Ramos (cell line): ENCODE measurements around the gene TNFAIP8L3.

Source experiments
- in situ Hi-C: fragments of 300-500 bp; cut with MboI; formaldehyde crosslinking; loops from one replicate; pipeline ENCODE4 v1.14.3; 2022; ENCODE audit warnings: low sequenced_read_pairs; ENCODE audit not compliant: unreplicated experiment

Gene TNFAIP8L3

GRCh38 chr15:51092480-51093040 is 2.1 kb downstream of the TNFAIP8L3 start:
- in situ Hi-C loops, result no loop called here

- in situ Hi-C loops, result no loop called here
These were observed 4.0 kb downstream of the TNFAIP8L3 start for GRCh38 chr15:51090753-51091152.

- in situ Hi-C loops, result no loop called here
These were observed 4.8 kb downstream of the TNFAIP8L3 start for GRCh38 chr15:51089699-51090453.

- in situ Hi-C loops, result no loop called here
These were observed 5.7 kb downstream of the TNFAIP8L3 start for GRCh38 chr15:51089041-51089440.

- in situ Hi-C loops, result no loop called here
These were observed 6.1 kb downstream of the TNFAIP8L3 start for GRCh38 chr15:51088585-51088984.

DNA sequence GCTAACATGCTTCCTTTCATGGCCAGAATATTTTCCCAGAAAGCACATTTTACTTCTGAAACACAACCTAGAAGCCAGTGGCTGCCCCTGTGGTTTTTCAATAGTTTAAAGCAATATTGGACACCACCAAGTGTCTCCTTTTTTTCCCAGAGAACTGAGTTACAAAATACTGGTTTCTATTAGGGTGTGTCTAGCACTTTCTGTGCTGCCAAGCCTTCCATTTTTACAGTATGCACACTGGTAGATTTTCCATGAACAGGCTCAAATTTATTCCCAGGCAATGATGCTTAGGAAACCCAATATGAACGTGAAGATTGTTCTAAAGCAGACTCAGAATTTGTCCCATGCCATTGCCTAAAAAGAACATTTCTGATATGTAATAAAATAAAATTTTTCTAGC is 7.2 kb downstream of the TNFAIP8L3 start:
- in situ Hi-C loops, result no loop called here

GRCh38 chr15:51086409-51086808 is 8.3 kb downstream of the TNFAIP8L3 start:
- in situ Hi-C loops, result no loop called here

- in situ Hi-C loops, result no loop called here
These were observed 8.9 kb downstream of the TNFAIP8L3 start for GRCh38 chr15:51085764-51086163.

- in situ Hi-C loops, result no loop called here
These were observed 11.0 kb downstream of the TNFAIP8L3 start for GRCh38 chr15:51083641-51084166.

- in situ Hi-C loops, result no loop called here
These were observed 12.5 kb downstream of the TNFAIP8L3 start for GRCh38 chr15:51082246-51082645.

GRCh38 chr15:51080286-51080685 is 14.4 kb downstream of the TNFAIP8L3 start:
- in situ Hi-C loops, result no loop called here

DNA sequence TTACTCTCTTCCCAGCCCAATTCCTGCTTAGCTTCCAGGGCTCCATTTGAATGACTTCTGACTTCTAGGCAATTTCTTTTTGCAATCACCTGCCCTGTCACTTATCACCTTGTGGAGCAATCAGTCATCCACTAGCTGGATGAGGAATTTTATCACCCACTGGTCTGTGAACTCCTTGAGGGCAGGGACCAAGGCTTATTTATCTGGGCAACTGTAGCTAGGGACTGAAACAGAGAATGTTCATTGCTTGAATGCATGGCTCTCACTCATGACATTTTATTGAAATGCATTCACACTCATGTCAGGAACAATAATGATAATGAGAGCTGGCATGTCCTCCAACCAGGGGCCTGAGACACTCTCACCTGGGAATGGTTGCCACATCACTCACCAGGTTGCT is 15.5 kb downstream of the TNFAIP8L3 start:
- in situ Hi-C loops, result no loop called here

DNA sequence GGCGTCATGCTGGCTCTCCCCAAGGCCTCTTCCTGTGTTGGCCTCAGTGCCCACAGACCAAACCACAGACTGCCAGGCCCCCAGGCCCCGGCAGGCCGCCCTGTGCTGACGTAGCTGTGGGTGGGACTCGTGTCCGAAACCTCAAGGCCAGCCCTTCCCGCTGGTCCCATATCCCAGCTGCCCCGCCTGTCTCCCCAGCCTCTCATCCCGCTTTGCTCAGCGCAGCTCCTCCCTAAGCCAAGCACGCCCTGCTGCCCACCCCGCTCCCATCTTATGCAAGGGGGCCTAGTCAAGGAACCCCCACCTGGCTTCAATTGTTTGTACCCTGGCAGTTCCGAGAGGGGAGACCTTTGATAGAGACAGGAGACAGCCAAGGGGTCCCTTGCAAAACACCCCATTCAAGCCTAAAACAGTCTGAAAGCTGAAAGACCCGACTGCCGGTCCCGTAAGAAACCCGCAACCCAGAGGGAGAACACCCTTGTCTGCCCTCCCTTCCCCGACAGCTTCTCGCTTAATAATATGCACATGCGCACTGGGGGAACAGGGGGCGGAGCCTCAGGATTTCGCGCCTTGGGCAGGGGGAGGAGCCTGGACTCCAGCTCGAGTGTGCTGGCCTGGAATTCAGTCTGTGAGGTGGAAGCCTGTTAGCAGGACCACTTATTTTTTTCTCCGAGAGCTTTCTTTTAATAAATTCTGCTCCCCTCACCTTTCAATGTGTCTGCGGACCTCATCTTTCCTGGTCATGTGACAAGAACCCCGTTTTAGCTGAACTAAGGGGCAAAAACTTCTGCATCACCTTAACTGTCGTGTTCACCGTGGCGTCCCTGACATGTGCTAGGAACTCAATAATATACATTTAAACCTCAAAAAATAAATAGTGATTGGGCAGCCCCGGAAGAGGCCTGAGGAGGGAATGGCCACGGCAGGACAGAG is 17.2 kb downstream of the TNFAIP8L3 start:
- in situ Hi-C loops, result no loop called here

- in situ Hi-C loops, result no loop called here
These were observed 18.0 kb downstream of the TNFAIP8L3 start for GRCh38 chr15:51076524-51077220.

- in situ Hi-C loops, result no loop called here
These were observed 18.7 kb downstream of the TNFAIP8L3 start for GRCh38 chr15:51075826-51076523.

DNA sequence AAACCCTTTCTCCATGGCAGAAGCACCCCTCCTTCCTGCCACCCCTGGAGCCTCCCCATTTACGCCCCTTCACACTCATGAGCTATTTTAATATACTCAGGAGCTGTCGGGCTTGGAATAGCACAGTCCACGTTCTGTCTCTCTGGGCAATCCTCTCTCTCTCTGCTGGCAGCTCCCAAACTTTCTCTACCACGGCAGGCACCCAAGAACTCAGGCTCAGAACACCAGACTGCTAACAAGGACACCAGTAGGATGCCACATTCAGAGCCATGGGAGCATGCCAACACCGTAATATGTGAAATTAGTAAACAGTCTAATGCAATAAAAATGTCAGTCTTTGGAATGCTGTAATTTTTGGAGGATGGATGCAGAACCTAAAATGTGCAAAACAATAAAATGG is 19.3 kb downstream of the TNFAIP8L3 start:
- in situ Hi-C loops, result no loop called here

DNA sequence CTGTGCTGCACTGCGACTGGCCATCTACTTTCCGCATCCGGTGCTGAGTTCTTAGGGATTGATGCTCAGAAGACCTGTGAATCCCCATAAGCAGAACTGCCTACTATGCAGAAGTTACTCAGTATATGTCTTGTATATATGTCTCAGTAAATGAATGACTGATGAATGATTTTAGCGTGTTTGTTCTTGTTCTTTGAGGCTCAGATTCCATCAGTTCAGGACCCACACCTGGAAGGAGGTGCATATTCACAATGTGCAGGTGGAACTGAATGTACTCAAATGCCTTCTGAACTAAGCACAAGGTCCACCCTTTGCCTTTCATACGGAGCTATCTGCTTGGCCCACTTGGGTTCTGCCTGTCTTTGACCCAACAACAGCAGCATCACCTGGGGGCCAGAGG is 19.8 kb downstream of the TNFAIP8L3 start:
- in situ Hi-C loops, result no loop called here

GRCh38 chr15:51071578-51071977 is 23.1 kb downstream of the TNFAIP8L3 start:
- in situ Hi-C loops, result no loop called here

DNA sequence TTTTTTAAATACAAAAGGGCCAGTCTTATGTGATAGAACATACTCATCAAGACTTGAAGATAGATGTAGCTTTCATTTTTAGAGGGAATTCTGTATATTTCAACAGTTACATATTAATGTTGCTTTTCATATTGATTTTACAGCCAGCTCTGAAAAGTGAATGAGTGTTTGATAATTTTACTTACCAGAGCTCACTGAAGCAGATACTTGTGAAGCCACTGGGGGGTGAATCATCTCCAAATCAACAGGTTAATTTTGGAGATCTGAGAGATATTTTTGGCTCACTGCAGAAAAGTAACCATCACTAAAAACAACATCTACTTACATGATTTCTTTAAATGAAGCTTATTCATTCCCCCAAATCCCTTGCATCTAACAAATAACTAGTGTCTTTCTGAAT is 24.7 kb downstream of the TNFAIP8L3 start:
- in situ Hi-C loops, result no loop called here

DNA sequence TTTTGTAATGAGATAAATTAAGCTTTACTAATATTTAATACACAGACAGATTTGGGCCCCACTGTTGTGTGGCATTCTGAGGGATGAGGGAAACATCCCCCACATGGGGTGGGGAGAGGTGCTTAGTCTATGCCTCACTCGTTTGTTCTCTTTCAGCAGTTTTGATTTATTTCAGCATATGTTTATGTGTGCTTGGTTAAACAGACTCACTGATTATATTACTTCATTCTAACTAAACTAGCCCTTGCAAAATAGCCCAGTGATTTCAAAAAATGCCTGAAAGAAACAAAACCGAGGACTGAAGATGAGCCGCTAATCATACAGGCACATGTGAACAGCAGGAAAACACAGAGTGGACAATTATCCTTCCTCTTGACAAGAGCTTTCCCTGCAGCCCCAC is 27.2 kb downstream of the TNFAIP8L3 start:
- in situ Hi-C loops, result no loop called here
